DND-41 (cell line): ENCODE results near the gene EAF2.

Experiments used
- ATAC-seq: fragments of 200-7000 bp; cut with Tn5 transposase; 3 replicates; pipeline ENCODE4 v1.9.1; 2021; ENCODE audit warnings: low read depth; ENCODE audit not compliant: insufficient read depth
- DNase-seq: peaks from one replicate; pipeline ENCODE4 v3.0.0-alpha.2; 2020
- H2AFZ ChIP-seq: 2 replicates; pipeline ENCODE4 v1.6.0; 2012; ENCODE audit warnings: low read depth, low read length
- H3K27ac ChIP-seq: 2 replicates; pipeline ENCODE4 v1.5.1; 2012; ENCODE audit warnings: low read length, inconsistent platforms
- H3K27me3 ChIP-seq: fragments of 200-600 bp; sonication (generic); 2 replicates; pipeline ENCODE4 v1.6.0; 2012; ENCODE audit warnings: low read length, mild to moderate bottlenecking, inconsistent platforms; ENCODE audit not compliant: insufficient read depth, poor library complexity
- H3K36me3 ChIP-seq: 2 replicates; pipeline ENCODE4 v1.5.1; 2012; ENCODE audit warnings: low read length, inconsistent platforms; ENCODE audit not compliant: insufficient read depth
- H3K4me1 ChIP-seq: 2 replicates; pipeline ENCODE4 v1.5.1; 2012; ENCODE audit warnings: mild to moderate bottlenecking, low read length; ENCODE audit not compliant: insufficient read depth
- H3K4me2 ChIP-seq: 2 replicates; pipeline ENCODE4 v1.6.0; 2012; ENCODE audit warnings: mild to moderate bottlenecking, moderate library complexity, low read length, inconsistent platforms; ENCODE audit not compliant: insufficient read depth
- H3K4me3 ChIP-seq, 2 experiments: fragments of 200-600 bp in 1 of 2; shearing (Covaris generic) in 1 of 2; 2 replicates each; pipeline ENCODE4 v1.5.1; 2012 to 2016; ENCODE audit warnings: inconsistent platforms in 2 of 2, low read length in 2 of 2, mild to moderate bottlenecking in 2 of 2, low read depth in 1 of 2, moderate library complexity in 1 of 2
- H3K79me2 ChIP-seq: 2 replicates; pipeline ENCODE4 v1.6.0; 2012; ENCODE audit warnings: low read length, inconsistent platforms; ENCODE audit not compliant: insufficient read depth
- H3K9ac ChIP-seq: 2 replicates; pipeline ENCODE4 v1.6.0; 2012; ENCODE audit warnings: low read depth, mild to moderate bottlenecking, inconsistent platforms, low read length, moderate library complexity
- H3K9me3 ChIP-seq: 2 replicates; pipeline ENCODE4 v1.5.1; 2012; ENCODE audit warnings: low read length, moderate library complexity, mild to moderate bottlenecking, inconsistent platforms; ENCODE audit not compliant: insufficient read depth, severe bottlenecking
- H4K20me1 ChIP-seq: 2 replicates; pipeline ENCODE4 v1.6.0; 2012; ENCODE audit warnings: low read length; ENCODE audit not compliant: insufficient read depth
- EZH2 ChIP-seq: IDR thresholded peaks from 3 replicates; pipeline ENCODE4 v1.6.1; 2012; ENCODE audit warnings: borderline replicate concordance, low read depth, mild to moderate bottlenecking, moderate library complexity, low read length, inconsistent platforms; ENCODE audit not compliant: severe bottlenecking
- TF ChIP-seq, protein P1 (sequence below): IDR thresholded peaks from 2 replicates; pipeline ENCODE4 v1.5.1; 2012; ENCODE audit warnings: borderline replicate concordance, low read length, moderate library complexity, mild to moderate bottlenecking; ENCODE audit not compliant: poor library complexity, severe bottlenecking; ENCODE audit errors: extremely low read depth

The EAF2 gene

GRCh38 chr3:121836064-121836463, 1.1 kb downstream of the EAF2 start:
- TF ChIP-seq, protein P1, sequence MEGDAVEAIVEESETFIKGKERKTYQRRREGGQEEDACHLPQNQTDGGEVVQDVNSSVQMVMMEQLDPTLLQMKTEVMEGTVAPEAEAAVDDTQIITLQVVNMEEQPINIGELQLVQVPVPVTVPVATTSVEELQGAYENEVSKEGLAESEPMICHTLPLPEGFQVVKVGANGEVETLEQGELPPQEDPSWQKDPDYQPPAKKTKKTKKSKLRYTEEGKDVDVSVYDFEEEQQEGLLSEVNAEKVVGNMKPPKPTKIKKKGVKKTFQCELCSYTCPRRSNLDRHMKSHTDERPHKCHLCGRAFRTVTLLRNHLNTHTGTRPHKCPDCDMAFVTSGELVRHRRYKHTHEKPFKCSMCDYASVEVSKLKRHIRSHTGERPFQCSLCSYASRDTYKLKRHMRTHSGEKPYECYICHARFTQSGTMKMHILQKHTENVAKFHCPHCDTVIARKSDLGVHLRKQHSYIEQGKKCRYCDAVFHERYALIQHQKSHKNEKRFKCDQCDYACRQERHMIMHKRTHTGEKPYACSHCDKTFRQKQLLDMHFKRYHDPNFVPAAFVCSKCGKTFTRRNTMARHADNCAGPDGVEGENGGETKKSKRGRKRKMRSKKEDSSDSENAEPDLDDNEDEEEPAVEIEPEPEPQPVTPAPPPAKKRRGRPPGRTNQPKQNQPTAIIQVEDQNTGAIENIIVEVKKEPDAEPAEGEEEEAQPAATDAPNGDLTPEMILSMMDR: no peak
- TF ChIP-seq EZH2: no peak
- Histone ChIP-seq H2AFZ (peak overlapping the region; percentile 75; the same call in 1 of the 2 replicates), H3K4me2 (peak overlapping the region; percentile 86), H3K4me3 (peak overlapping the region; percentile 69 to 85; a peak in 3 of 4 replicates), H3K27ac (no peak overlapping the region; the same call in 1 of the 2 replicates), H3K9ac (peak overlapping the region; percentile 80), H4K20me1 (no peaks in the 10 kb centered on the region), H3K27me3 (no peaks in the 10 kb centered on the region), H3K4me1 (peaks cover 35% of the 10 kb centered on the region), H3K9me3 (no peaks in the 10 kb centered on the region), H3K36me3 (peaks cover 23% of the 10 kb centered on the region), H3K79me2 (peaks cover 37% of the 10 kb centered on the region)
- ATAC-seq (no peak), DNase-seq (no peak)

DNA sequence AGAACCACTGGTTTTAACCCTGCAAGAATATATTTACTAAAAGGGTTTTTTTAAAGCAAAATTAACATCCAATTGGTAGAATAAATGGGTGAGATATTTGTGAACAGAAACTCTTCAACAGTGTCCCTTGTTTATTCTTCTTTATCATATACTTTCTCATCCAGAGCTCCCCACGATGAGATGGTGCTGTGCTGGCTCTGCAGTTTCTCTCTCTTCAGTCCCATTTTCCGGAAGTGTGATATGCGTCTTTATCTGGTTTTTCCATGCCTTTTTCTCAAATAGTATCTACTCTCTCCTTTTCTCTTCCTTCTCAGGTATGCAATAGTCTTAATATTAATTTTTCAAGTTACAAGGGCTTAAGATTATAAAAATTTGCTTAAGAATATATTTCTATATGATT, 1.5 kb downstream of the EAF2 start:
- H3K36me3 ChIP-seq: peaks cover 19% of the 10 kb centered on the region
- no peaks in the 10 kb centered on the region for H3K27me3 ChIP-seq
- no peak overlapping the region for H2AFZ ChIP-seq
- peaks cover 32% of the 10 kb centered on the region for H3K4me1 ChIP-seq
- 0 out of 2 replicates have a peak overlapping the region, but pooled peaks have one; percentile 80 for H3K9ac ChIP-seq
- ATAC-seq (no peak), DNase-seq (no peak)
- H3K79me2 ChIP-seq: peaks cover 33% of the 10 kb centered on the region
- H3K4me2 ChIP-seq: peak overlapping the region; percentile 86; the same call in 1 of the 2 replicates
- H3K27ac ChIP-seq: no peak overlapping the region
- H4K20me1 ChIP-seq: no peaks in the 10 kb centered on the region
- no peaks in the 10 kb centered on the region for H3K9me3 ChIP-seq
- H3K4me3 ChIP-seq: no peak overlapping the region
- TF ChIP-seq, protein P1: no peak
- TF ChIP-seq EZH2: no peak

GRCh38 chr3:121839962-121840361, 5.0 kb downstream of the EAF2 start:
- Histone ChIP-seq H3K9me3 (no peaks in the 10 kb centered on the region), H4K20me1 (no peaks in the 10 kb centered on the region), H3K79me2 (no peaks in the 10 kb centered on the region), H3K4me1 (peaks cover 13% of the 10 kb centered on the region), H3K36me3 (no peaks in the 10 kb centered on the region), H3K27me3 (no peaks in the 10 kb centered on the region), H3K4me2 (no peak overlapping the region), H3K4me3 (no peak overlapping the region), H3K27ac (no peak overlapping the region), H3K9ac (no peak overlapping the region), H2AFZ (no peak overlapping the region)
- no peak for DNase-seq
- ATAC-seq: no peak
- TF ChIP-seq EZH2: no peak
- TF ChIP-seq, protein P1: no peak

GRCh38 chr3:121844892-121845291, 9.9 kb downstream of the EAF2 start:
- no peak for DNase-seq
- H3K36me3 ChIP-seq: no peaks in the 10 kb centered on the region
- H4K20me1 ChIP-seq: no peaks in the 10 kb centered on the region
- no peaks in the 10 kb centered on the region for H3K9me3 ChIP-seq
- TF ChIP-seq EZH2: no peak
- TF ChIP-seq, protein P1: no peak
- H3K4me1 ChIP-seq: no peaks in the 10 kb centered on the region
- ATAC-seq: no peak
- H3K4me2 ChIP-seq: no peak overlapping the region
- H3K79me2 ChIP-seq: no peaks in the 10 kb centered on the region
- no peak overlapping the region for H3K9ac ChIP-seq
- H2AFZ ChIP-seq: no peak overlapping the region
- H3K4me3 ChIP-seq: no peak overlapping the region
- no peaks in the 10 kb centered on the region for H3K27me3 ChIP-seq
- no peak overlapping the region for H3K27ac ChIP-seq
